ENCODE measurements around the gene BRF1. TPM values are rescaled to one million over a fixed set of nuclear protein-coding genes. Genes with fewer than 3 reads are reported as not detected.

BRF1 gene
- total RNA-seq, 1 donor from 2014 or later = 51.1 TPM

- H3K9me3 Mint-ChIP-seq = no peaks in the 10 kb centered on the region
- H3K27ac Mint-ChIP-seq (ENCODE audit: unreplicated experiment) = no peak overlapping the region
- no peak overlapping the region for H3K4me3 Mint-ChIP-seq
- peaks cover 4% of the 10 kb centered on the region for H3K36me3 Mint-ChIP-seq (ENCODE audit: low read depth)
- no peak for TF ChIP-seq CTCF (conservative IDR thresholded peaks at IDR 0.05)
- no peak for DNase-seq (ENCODE audit: low read depth, low spot score)
- H3K27me3 Mint-ChIP-seq (ENCODE audit: low read depth) = no peaks in the 10 kb centered on the region
- H3K4me1 Mint-ChIP-seq = no peaks in the 10 kb centered on the region
Observed at GRCh38 chr14:105210266-105211025, 90.4 kb downstream of the BRF1 start.

- Mint-ChIP-seq H3K27ac (ENCODE audit: unreplicated experiment) (no peak overlapping the region), H3K36me3 (ENCODE audit: low read depth) (no peaks in the 10 kb centered on the region), H3K4me1 (no peaks in the 10 kb centered on the region), H3K27me3 (ENCODE audit: low read depth) (no peaks in the 10 kb centered on the region), H3K9me3 (no peaks in the 10 kb centered on the region), H3K4me3 (no peak overlapping the region)
- DNase-seq (ENCODE audit: low read depth, low spot score) = no peak
- no peak for TF ChIP-seq CTCF (conservative IDR thresholded peaks at IDR 0.05)
Observed at GRCh38 chr14:105209646-105210045, 91.2 kb downstream of the BRF1 start.

- no peak overlapping the region for H3K27ac Mint-ChIP-seq (ENCODE audit: unreplicated experiment)
- H3K4me1 Mint-ChIP-seq = no peaks in the 10 kb centered on the region
- no peak for TF ChIP-seq CTCF (conservative IDR thresholded peaks at IDR 0.05)
- no peak for DNase-seq (ENCODE audit: low read depth, low spot score)
- H3K9me3 Mint-ChIP-seq = no peaks in the 10 kb centered on the region
- no peaks in the 10 kb centered on the region for H3K36me3 Mint-ChIP-seq (ENCODE audit: low read depth)
- H3K4me3 Mint-ChIP-seq = no peak overlapping the region
- H3K27me3 Mint-ChIP-seq (ENCODE audit: low read depth) = no peaks in the 10 kb centered on the region
Observed at GRCh38 chr14:105209091-105209490, 91.7 kb downstream of the BRF1 start.

GRCh38 chr14:105208738-105209075 lies 92.1 kb downstream of the BRF1 start:
- DNase-seq (ENCODE audit: low read depth, low spot score) = no peak
- no peak for TF ChIP-seq CTCF (conservative IDR thresholded peaks at IDR 0.05)
- no peaks in the 10 kb centered on the region for H3K9me3 Mint-ChIP-seq
- no peaks in the 10 kb centered on the region for H3K27me3 Mint-ChIP-seq (ENCODE audit: low read depth)
- no peak overlapping the region for H3K4me3 Mint-ChIP-seq
- no peak overlapping the region for H3K27ac Mint-ChIP-seq (ENCODE audit: unreplicated experiment)
- no peaks in the 10 kb centered on the region for H3K36me3 Mint-ChIP-seq (ENCODE audit: low read depth)
- no peaks in the 10 kb centered on the region for H3K4me1 Mint-ChIP-seq

GRCh38 chr14:105207996-105208737 lies 92.6 kb downstream of the BRF1 start:
- Mint-ChIP-seq H3K27me3 (ENCODE audit: low read depth) (no peaks in the 10 kb centered on the region), H3K9me3 (no peaks in the 10 kb centered on the region), H3K4me3 (no peak overlapping the region), H3K36me3 (ENCODE audit: low read depth) (no peaks in the 10 kb centered on the region), H3K4me1 (no peaks in the 10 kb centered on the region), H3K27ac (ENCODE audit: unreplicated experiment) (no peak overlapping the region)
- no peak for DNase-seq (ENCODE audit: low read depth, low spot score)
- no peak for TF ChIP-seq CTCF (conservative IDR thresholded peaks at IDR 0.05)
